ENCODE data around the gene PRSS22. TPM values are rescaled to one million over a fixed set of nuclear protein-coding genes. Genes with fewer than 3 reads are reported as not detected.

PRSS22 gene
- total RNA-seq, 2 donors from 2014 or later, result 18.6 to 30.9 TPM

DNA sequence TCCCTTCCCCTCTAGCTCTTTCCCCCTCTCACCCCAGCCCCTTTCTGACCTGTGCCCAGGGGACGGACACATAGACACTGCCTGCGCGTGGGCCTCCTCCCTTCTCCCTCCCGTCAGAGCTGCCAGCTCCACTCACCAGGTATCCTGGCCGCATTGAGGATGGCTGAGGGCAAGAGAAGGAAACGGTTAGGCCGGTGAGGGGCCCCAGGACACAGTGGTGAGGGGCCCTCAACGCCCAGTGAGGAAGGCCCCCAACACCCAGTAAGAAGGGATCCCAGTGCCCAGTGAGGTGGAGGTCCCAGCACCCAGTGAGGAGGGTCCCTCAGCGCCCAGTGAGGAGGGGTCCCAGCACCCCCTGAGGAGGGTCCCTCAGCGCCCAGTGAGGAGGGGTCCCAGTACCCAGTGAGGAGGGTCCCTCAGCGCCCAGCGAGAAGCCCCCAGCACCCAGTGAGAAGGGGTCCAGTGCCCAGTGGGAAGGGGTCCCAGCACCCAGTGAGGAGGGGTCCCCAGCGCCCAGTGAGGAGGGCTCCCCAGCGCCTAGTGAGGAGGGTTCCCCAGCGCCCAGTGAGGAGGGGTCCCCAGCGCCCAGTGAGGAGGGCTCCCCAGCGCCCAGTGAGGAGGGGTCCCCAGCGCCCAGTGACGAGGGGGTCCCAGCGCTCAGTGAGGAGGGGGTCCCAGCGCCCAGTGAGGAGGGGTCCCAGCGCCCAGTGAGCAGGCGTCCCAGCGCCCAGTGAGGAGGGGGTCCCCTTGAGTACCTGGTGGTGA is 1.1 kb downstream of the PRSS22 start:
- H3K4me3 ChIP-seq, result peak overlapping the region; percentile 21 to 42

DNA sequence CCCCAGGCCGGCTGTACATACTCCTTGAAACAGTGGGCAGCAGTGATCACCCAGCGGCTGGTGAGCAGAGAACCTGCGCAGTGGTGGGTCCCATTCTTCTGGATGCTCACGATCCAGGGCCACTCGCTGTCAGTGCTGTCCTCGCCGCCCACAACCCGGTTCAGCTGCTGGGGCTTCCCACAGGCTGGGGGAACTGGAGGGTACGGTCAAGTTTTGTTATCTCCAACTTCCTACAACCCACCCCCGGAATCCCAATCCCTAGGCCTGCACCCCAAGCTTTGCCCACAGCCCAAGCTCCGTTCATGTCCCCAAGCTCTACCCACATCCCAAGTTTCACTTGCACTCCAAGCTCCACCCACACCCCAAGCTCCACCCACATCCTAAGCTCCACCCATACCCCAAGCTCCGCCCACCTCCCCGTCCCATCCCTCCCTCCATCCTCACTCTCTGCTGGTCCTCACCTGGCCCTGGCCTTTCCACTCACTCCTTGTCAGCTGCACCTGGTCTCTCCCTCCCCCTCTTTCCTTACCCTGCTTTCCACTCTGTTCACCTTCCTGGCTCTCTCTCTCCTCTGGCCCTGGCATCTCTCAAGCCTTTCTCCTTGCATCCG is 1.8 kb downstream of the PRSS22 start:
- no peaks in the 10 kb centered on the region for H3K4me1 ChIP-seq (replicated peaks)
- H3K27ac ChIP-seq, result no peak overlapping the region
- TF ChIP-seq POLR2A (IDR thresholded peaks at IDR 0.05), result peak; percentile 34
- TF ChIP-seq, protein P1, sequence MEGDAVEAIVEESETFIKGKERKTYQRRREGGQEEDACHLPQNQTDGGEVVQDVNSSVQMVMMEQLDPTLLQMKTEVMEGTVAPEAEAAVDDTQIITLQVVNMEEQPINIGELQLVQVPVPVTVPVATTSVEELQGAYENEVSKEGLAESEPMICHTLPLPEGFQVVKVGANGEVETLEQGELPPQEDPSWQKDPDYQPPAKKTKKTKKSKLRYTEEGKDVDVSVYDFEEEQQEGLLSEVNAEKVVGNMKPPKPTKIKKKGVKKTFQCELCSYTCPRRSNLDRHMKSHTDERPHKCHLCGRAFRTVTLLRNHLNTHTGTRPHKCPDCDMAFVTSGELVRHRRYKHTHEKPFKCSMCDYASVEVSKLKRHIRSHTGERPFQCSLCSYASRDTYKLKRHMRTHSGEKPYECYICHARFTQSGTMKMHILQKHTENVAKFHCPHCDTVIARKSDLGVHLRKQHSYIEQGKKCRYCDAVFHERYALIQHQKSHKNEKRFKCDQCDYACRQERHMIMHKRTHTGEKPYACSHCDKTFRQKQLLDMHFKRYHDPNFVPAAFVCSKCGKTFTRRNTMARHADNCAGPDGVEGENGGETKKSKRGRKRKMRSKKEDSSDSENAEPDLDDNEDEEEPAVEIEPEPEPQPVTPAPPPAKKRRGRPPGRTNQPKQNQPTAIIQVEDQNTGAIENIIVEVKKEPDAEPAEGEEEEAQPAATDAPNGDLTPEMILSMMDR (IDR thresholded peaks at IDR 0.05), result no peak
- no peaks in the 10 kb centered on the region for H3K9me3 ChIP-seq
- intact Hi-C loops (cut with DNase I), result no loop called here
- H3K4me3 ChIP-seq, result no peak overlapping the region
- H3K36me3 ChIP-seq, result no peaks in the 10 kb centered on the region
- 83% methylated on average over 14 of the region's 14 CpGs for WGBS
- H3K27me3 ChIP-seq (replicated peaks; ENCODE audit: insufficient read depth), result no peaks in the 10 kb centered on the region
- DNase-seq (ENCODE audit: low spot score), result no peak

More for the DNA sequence above, 1.1 kb downstream of the PRSS22 start:
- Histone ChIP-seq H3K27ac (peak overlapping the region; percentile 86 to 88), H3K27me3 (replicated peaks; ENCODE audit: insufficient read depth) (no peaks in the 10 kb centered on the region), H3K36me3 (no peaks in the 10 kb centered on the region), H3K4me1 (replicated peaks) (no peaks in the 10 kb centered on the region), H3K9me3 (no peaks in the 10 kb centered on the region)
- TF ChIP-seq POLR2AphosphoS5 (IDR thresholded peaks at IDR 0.05) (no peak), POLR2A (IDR thresholded peaks at IDR 0.05) (no peak)
- TF ChIP-seq, protein P1 (IDR thresholded peaks at IDR 0.05), result no peak
- intact Hi-C loops (cut with DNase I), result no loop called here
- WGBS, result 81% methylated on average over 22 of the region's 24 CpGs
- DNase-seq (ENCODE audit: low spot score), result no peak

DNA sequence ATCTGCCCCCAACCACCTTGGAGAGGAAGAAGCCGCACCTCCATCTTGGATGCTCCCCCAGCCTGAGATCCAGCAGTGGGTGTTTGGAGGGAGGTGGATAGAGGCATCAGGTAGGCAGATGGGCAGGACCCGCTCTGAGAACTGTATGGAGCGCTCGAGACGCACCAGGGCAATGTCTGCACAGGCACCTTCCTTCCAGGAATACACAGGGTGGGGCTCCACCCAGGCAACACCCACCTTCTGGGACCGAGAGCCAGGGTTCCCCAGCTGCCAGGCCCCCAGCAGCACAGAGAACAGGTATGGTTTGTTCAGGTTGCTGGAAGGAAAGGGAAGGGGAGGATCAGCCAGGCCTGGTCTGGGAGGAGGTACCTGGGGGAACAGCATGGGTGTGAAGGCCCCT is 2.4 kb downstream of the PRSS22 start:
- no peaks in the 10 kb centered on the region for H3K27me3 ChIP-seq (replicated peaks; ENCODE audit: insufficient read depth)
- no peak for TF ChIP-seq POLR2AphosphoS5 (IDR thresholded peaks at IDR 0.05)
- TF ChIP-seq POLR2A (IDR thresholded peaks at IDR 0.05), result no peak
- TF ChIP-seq, protein P1 (IDR thresholded peaks at IDR 0.05), result no peak
- no peaks in the 10 kb centered on the region for H3K9me3 ChIP-seq
- WGBS, result 83% methylated on average over 6 of the region's 6 CpGs
- no peak overlapping the region for H3K27ac ChIP-seq
- no peak for DNase-seq (ENCODE audit: low spot score)
- no peak overlapping the region for H3K4me3 ChIP-seq
- H3K4me1 ChIP-seq (replicated peaks), result no peaks in the 10 kb centered on the region
- no peaks in the 10 kb centered on the region for H3K36me3 ChIP-seq
- intact Hi-C loops (cut with DNase I), result no loop called here

DNA sequence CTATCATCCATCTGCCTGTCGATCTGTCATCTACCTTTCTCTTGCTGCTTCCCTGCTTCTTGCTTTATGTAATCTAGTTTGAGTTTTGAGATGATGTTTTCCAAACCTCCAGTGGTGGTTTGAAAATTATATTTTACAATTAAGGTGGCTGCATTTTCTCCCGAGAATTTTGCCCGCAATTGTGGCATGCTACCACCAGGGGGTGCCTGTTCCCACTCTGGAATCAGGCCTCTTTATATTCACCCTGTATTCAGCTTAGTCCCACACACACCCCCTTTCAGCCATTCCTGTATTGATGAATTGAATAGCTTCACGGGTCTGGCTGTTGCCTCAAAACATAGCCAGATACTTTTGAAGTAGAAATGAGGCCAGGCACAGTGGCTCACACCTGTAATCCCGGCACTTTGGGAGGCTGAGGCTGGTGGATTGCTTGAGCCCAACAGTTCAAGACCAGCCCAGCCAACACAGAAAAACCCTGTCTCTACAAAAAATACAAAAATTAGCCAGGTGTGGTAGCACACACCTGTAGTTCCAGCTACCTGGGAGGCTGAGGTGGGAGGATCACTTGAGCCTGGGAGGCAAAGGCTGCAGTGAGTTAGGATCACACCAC is 3.2 kb downstream of the PRSS22 start:
- WGBS, result 60% methylated on average over 5 of the region's 5 CpGs

More for the DNA sequence above, 3.2 kb downstream of the PRSS22 start:
- Histone ChIP-seq H3K27me3 (replicated peaks; ENCODE audit: insufficient read depth) (no peaks in the 10 kb centered on the region), H3K27ac (no peak overlapping the region), H3K4me1 (replicated peaks) (no peaks in the 10 kb centered on the region), H3K9me3 (no peaks in the 10 kb centered on the region), H3K36me3 (no peaks in the 10 kb centered on the region), H3K4me3 (no peak overlapping the region)
- DNase-seq (ENCODE audit: low spot score), result no peak
- TF ChIP-seq, protein P1 (IDR thresholded peaks at IDR 0.05), result peak in 3 of 4 experiments; percentile 8 to 27 (median 23)
- TF ChIP-seq POLR2AphosphoS5 (IDR thresholded peaks at IDR 0.05) (no peak), POLR2A (IDR thresholded peaks at IDR 0.05) (no peak)
- intact Hi-C loops (cut with DNase I), result no loop called here

All from prostate gland (tissue), 2 donors.